Measurements from ENCODE around the gene CENPP. TPM values are rescaled to one million over a fixed set of nuclear protein-coding genes. Genes with fewer than 3 reads are reported as not detected.

The CENPP gene
- polyA plus RNA-seq, 4 donors, result 0.22 to 3.5 (median 2.0) TPM

DNA sequence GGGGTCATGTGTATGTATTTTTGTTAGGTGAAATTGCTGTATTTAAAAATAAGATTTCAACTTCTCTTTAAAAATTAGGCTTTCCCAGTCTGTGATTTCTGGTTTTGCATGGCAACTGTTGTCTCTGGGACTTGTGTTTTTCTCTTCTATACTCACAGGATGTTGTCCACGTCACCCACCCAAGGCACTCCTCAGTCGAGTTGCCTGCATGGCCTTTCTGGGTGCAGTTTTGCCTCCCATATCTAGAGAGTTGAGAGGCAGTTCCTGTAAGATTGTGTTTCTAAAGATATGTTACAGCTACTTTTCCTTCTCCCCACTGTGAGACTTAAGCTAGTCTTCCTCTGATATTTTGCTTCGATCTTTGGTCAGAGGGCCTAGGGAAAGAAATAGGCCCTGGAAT is 158.8 kb downstream of the CENPP start:
- DNase-seq (no peak), FAIRE-seq (no peak)
- Histone ChIP-seq H3K27ac (ENCODE audit: low read depth in 1 of 3, low read length in 2 of 3) (no peak overlapping the region), H3K9me3 (ENCODE audit: control insufficient read depth in 2 of 2, insufficient read depth in 1 of 2, low read depth in 1 of 2, low read length in 1 of 2) (no peaks in the 10 kb centered on the region), H3K4me3 (ENCODE audit: low read depth in 1 of 3, low read length in 3 of 3) (no peak overlapping the region), H3K27me3 (ENCODE audit: control insufficient read depth in 3 of 3, insufficient read depth in 3 of 3, low read length in 3 of 3) (no peaks in the 10 kb centered on the region), H3K4me1 (ENCODE audit: control insufficient read depth in 3 of 3, insufficient read depth in 2 of 3, low read depth in 1 of 3, low read length in 2 of 3) (peaks cover 0 to 5% (median 0%) of the 10 kb centered on the region in 3 donors), H3K36me3 (ENCODE audit: control insufficient read depth in 3 of 3, insufficient read depth in 2 of 3, low read depth in 1 of 3, low read length in 3 of 3) (no peaks in the 10 kb centered on the region)
- WGBS, 3 donors, result 84 to 93% (median 90%) methylated on average over 3 of the region's 3 CpGs

DNA sequence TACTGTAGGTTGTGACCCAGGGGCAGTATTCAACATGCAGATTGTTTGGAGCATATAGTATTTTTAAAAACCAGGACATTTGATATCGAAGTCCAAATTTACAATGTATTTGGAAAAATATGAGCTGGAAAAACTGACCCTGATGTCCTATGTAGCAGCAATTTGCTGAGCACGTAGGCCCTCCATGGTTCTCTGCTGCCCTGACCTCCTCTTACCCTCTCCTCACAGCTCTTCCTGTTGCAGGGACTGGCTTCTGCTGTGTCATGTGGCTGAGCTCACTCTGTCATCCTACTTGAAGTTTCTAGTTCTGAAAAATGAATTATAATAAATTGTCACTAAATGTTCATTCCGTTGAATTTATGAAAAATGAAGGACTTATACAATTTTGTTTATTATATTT is 160.6 kb downstream of the CENPP start:
- FAIRE-seq (no peak), DNase-seq (no peak)
- Histone ChIP-seq H3K36me3 (ENCODE audit: control insufficient read depth in 3 of 3, insufficient read depth in 2 of 3, low read depth in 1 of 3, low read length in 3 of 3) (no peaks in the 10 kb centered on the region), H3K9me3 (ENCODE audit: control insufficient read depth in 2 of 2, insufficient read depth in 1 of 2, low read depth in 1 of 2, low read length in 1 of 2) (no peaks in the 10 kb centered on the region), H3K27ac (ENCODE audit: low read depth in 1 of 3, low read length in 2 of 3) (no peak overlapping the region), H3K27me3 (ENCODE audit: control insufficient read depth in 3 of 3, insufficient read depth in 3 of 3, low read length in 3 of 3) (no peaks in the 10 kb centered on the region), H3K4me1 (ENCODE audit: control insufficient read depth in 3 of 3, insufficient read depth in 2 of 3, low read depth in 1 of 3, low read length in 2 of 3) (peaks cover 0 to 5% (median 0%) of the 10 kb centered on the region in 3 donors), H3K4me3 (ENCODE audit: low read depth in 1 of 3, low read length in 3 of 3) (no peak overlapping the region)
- WGBS, 3 donors, result 80 to 92% (median 87%) methylated on average over 3 of the region's 3 CpGs

DNA sequence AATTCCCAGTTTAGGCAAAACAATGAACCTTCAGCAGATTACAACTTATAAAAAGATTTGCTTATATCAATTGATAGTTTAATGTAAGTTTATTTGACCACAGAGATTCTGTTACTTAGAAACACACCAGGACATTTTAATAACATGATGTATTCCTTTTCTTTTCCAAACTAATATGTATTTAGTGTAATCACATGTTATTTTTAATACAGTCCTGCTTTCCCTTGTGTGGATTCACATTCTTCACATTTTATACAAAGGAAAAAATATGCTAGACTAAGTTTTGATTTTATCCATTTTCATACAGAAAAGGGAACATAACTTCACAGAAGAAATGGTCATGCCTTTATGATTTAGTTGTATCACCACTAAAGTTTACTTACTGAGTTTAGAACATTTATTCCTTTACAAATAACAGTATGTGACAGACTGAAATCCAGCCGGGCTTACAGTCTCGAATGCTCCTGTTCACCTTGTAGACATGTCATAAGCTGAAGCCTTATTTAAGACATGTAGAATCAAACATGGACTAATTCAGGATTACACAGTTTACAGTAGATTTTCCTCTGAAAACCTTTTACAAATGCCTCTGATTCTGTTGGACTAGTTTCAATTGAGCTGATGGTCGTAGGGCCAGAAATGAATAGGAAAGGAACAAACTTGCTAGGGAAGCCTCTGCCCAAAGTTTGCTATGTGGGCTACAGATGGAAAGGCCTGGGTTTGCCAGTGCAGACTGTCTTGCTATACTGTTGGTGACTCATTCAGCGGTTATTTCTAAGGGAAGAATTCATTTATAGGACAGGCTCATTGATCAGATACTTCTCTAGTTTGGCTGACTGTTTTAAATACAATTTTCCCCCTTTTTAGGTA is 163.2 kb downstream of the CENPP start:
- no peak for DNase-seq

DNA sequence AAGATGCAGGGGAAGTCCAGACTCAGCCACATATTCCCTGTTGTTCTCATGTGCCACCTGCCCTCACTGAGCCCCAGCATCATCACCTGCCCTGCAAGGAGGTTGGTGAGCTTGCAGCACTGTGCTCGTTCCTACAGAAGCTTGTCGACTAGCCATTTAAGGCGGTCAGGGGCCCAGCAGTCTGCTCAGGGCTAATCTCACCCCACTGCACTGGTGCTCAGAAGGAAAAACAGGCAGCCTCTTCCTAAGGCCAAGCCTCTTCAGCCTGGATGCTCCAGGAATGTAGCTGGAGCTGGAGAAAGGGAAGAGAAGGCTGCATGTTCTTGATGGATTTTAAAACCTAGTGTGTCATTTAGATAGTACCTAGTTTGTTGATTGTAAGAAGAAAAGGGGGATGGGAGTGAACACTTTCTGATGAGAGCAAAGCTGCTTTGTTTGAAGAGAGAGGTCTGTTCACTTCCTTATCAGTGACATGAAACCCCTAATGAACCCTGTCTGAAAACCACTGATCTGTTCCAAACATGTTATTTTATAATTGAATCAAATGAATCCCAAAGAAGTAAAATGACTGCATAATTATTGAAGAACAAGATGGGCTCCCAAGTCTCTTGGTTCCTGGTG is 167.1 kb downstream of the CENPP start:
- DNase-seq (no peak), FAIRE-seq (no peak)
- WGBS, 3 donors, result 66 to 98% (median 91%) methylated on average over 3 of the region's 3 CpGs
- H3K9me3 ChIP-seq (ENCODE audit: control insufficient read depth in 2 of 2, insufficient read depth in 1 of 2, low read depth in 1 of 2, low read length in 1 of 2), result no peaks in the 10 kb centered on the region
- H3K36me3 ChIP-seq (ENCODE audit: control insufficient read depth in 3 of 3, insufficient read depth in 2 of 3, low read depth in 1 of 3, low read length in 3 of 3), result no peaks in the 10 kb centered on the region
- peak overlapping the region in 1 of 3 donors; percentile 38 for H3K27ac ChIP-seq (ENCODE audit: low read depth in 1 of 3, low read length in 2 of 3)
- H3K4me1 ChIP-seq (ENCODE audit: control insufficient read depth in 3 of 3, insufficient read depth in 2 of 3, low read depth in 1 of 3, low read length in 2 of 3), result peaks cover 0 to 3% (median 0%) of the 10 kb centered on the region in 3 donors
- no peaks in the 10 kb centered on the region for H3K27me3 ChIP-seq (ENCODE audit: control insufficient read depth in 3 of 3, insufficient read depth in 3 of 3, low read length in 3 of 3)
- H3K4me3 ChIP-seq (ENCODE audit: low read depth in 1 of 3, low read length in 3 of 3), result no peak overlapping the region

More for the DNA sequence above, 163.2 kb downstream of the CENPP start:
- no peaks in the 10 kb centered on the region for H3K36me3 ChIP-seq (ENCODE audit: control insufficient read depth in 3 of 3, insufficient read depth in 2 of 3, low read depth in 1 of 3, low read length in 3 of 3)
- no peak overlapping the region for H3K4me3 ChIP-seq (ENCODE audit: low read depth in 1 of 3, low read length in 3 of 3)
- peaks cover 0 to 3% (median 0%) of the 10 kb centered on the region in 3 donors for H3K4me1 ChIP-seq (ENCODE audit: control insufficient read depth in 3 of 3, insufficient read depth in 2 of 3, low read depth in 1 of 3, low read length in 2 of 3)
- H3K27me3 ChIP-seq (ENCODE audit: control insufficient read depth in 3 of 3, insufficient read depth in 3 of 3, low read length in 3 of 3), result no peaks in the 10 kb centered on the region
- peak overlapping the region in 1 of 3 donors; percentile 40 for H3K27ac ChIP-seq (ENCODE audit: low read depth in 1 of 3, low read length in 2 of 3)
- no peak for FAIRE-seq
- 75 to 87% (median 82%) methylated on average over 4 of the region's 4 CpGs for WGBS, 3 donors
- no peaks in the 10 kb centered on the region for H3K9me3 ChIP-seq (ENCODE audit: control insufficient read depth in 2 of 2, insufficient read depth in 1 of 2, low read depth in 1 of 2, low read length in 1 of 2)

DNA sequence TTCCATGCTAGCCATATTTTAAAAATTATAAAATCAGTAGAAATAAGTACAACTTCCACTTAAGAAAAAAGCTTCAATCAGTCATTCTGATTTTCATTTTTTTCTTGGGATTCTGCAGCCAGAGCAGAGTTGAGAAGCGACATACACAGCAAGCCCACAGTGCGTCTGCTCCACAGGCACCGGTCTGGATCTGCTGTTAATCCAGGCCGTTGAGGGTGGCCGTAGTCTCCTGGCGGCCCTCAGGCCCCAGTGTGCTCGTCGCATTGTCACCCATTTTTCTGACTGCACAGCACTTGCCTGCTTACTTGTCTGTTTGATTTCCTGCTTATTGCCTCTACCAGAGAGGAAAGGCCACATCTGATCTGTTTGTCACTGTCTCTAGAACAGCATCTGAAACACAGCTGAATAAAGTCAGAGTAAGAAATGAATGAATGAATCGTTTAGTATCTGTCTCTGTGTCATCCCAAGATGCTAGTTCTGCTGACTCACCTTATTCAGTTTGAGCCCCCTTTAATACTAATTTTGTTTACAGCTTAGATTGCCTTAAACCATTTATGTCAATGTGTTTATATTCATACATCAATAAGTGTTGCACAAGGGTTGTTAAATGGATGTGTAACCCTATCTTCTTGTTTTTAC is 168.1 kb downstream of the CENPP start:
- no peaks in the 10 kb centered on the region for H3K36me3 ChIP-seq (ENCODE audit: control insufficient read depth in 3 of 3, insufficient read depth in 2 of 3, low read depth in 1 of 3, low read length in 3 of 3)
- H3K4me3 ChIP-seq (ENCODE audit: low read depth in 1 of 3, low read length in 3 of 3), result no peak overlapping the region
- FAIRE-seq (no peak), DNase-seq (no peak)
- WGBS, 3 donors, result 79 to 95% (median 94%) methylated on average over 9 of the region's 9 CpGs
- no peaks in the 10 kb centered on the region for H3K27me3 ChIP-seq (ENCODE audit: control insufficient read depth in 3 of 3, insufficient read depth in 3 of 3, low read length in 3 of 3)
- peak overlapping the region in 1 of 3 donors; percentile 3 for H3K27ac ChIP-seq (ENCODE audit: low read depth in 1 of 3, low read length in 2 of 3)
- H3K9me3 ChIP-seq (ENCODE audit: control insufficient read depth in 2 of 2, insufficient read depth in 1 of 2, low read depth in 1 of 2, low read length in 1 of 2), result no peaks in the 10 kb centered on the region
- peaks cover 0 to 3% (median 0%) of the 10 kb centered on the region in 3 donors for H3K4me1 ChIP-seq (ENCODE audit: control insufficient read depth in 3 of 3, insufficient read depth in 2 of 3, low read depth in 1 of 3, low read length in 2 of 3)

DNA sequence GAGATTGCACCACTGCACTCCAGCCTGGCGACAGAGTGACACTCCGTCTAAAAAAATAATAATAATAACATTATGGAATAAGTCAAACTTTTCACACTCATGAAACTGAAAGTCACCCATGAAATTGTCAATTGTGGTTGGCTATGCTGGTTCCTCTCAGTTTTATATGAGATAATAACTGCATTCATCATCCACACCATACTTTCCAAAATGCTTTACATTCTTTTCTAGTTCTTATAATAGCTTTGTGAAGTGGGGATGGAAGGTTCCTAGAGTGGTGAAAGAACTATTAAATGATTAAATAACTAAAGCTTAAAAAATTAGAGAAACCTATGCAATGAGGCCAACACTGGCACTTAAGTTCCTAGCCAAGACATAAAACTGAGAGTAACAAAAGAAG is 169.1 kb downstream of the CENPP start:
- H3K27ac ChIP-seq (ENCODE audit: low read depth in 1 of 3, low read length in 2 of 3), result no peak overlapping the region
- WGBS, 3 donors, result 79 to 95% (median 83%) methylated on average over 2 of the region's 2 CpGs

DNA sequence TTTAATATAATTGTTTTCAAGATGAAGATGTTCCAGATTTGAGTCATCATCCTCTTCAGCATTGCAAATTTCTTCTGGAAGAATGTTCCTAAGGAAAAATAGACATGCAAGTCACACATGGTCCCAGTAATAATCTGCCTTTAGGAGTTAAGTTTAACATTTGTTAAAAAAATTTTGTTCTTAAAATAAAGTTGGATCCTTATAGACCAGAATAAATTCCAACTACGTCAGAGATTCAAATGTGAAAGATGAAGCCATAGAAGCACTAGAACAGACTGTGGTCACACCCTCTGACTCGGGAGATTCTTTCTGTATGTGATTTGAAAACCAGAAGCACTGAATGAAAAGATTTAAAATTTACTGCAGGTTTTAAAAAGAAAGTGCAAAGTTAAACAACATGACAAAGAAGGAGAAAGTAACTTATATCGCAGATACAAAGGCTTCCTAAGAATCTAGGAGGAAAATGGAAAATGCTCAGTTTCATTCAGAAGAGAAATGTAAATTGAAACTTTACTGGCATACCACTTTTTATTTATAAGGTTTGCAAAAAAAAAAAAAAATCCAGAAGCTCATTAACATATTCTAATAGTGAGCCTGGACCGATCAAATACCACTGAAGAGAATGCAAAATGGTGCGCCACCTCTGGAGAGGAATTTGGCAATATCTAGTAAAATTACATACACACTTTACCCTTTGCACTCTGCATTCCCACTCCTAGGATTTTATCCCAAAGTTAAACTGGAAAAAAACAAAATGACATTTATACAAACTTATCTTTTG is 170.8 kb downstream of the CENPP start:
- no peaks in the 10 kb centered on the region for H3K9me3 ChIP-seq (ENCODE audit: control insufficient read depth in 2 of 2, insufficient read depth in 1 of 2, low read depth in 1 of 2, low read length in 1 of 2)
- H3K27ac ChIP-seq (ENCODE audit: low read depth in 1 of 3, low read length in 2 of 3), result no peak overlapping the region
- no peak overlapping the region for H3K4me3 ChIP-seq (ENCODE audit: low read depth in 1 of 3, low read length in 3 of 3)
- DNase-seq (no peak), FAIRE-seq (no peak)
- 70 to 93% (median 90%) methylated on average over 5 of the region's 5 CpGs for WGBS, 3 donors
- H3K36me3 ChIP-seq (ENCODE audit: control insufficient read depth in 3 of 3, insufficient read depth in 2 of 3, low read depth in 1 of 3, low read length in 3 of 3), result no peaks in the 10 kb centered on the region
- H3K4me1 ChIP-seq (ENCODE audit: control insufficient read depth in 3 of 3, insufficient read depth in 2 of 3, low read depth in 1 of 3, low read length in 2 of 3), result no peaks in the 10 kb centered on the region
- H3K27me3 ChIP-seq (ENCODE audit: control insufficient read depth in 3 of 3, insufficient read depth in 3 of 3, low read length in 3 of 3), result no peaks in the 10 kb centered on the region

More for the DNA sequence above, 169.1 kb downstream of the CENPP start:
- H3K4me1 ChIP-seq (ENCODE audit: control insufficient read depth in 3 of 3, insufficient read depth in 2 of 3, low read depth in 1 of 3, low read length in 2 of 3), result no peaks in the 10 kb centered on the region
- no peak overlapping the region for H3K4me3 ChIP-seq (ENCODE audit: low read depth in 1 of 3, low read length in 3 of 3)
- DNase-seq, result no peak
- H3K27me3 ChIP-seq (ENCODE audit: control insufficient read depth in 3 of 3, insufficient read depth in 3 of 3, low read length in 3 of 3), result no peaks in the 10 kb centered on the region
- no peaks in the 10 kb centered on the region for H3K9me3 ChIP-seq (ENCODE audit: control insufficient read depth in 2 of 2, insufficient read depth in 1 of 2, low read depth in 1 of 2, low read length in 1 of 2)
- no peaks in the 10 kb centered on the region for H3K36me3 ChIP-seq (ENCODE audit: control insufficient read depth in 3 of 3, insufficient read depth in 2 of 3, low read depth in 1 of 3, low read length in 3 of 3)
- FAIRE-seq, result no peak

DNA sequence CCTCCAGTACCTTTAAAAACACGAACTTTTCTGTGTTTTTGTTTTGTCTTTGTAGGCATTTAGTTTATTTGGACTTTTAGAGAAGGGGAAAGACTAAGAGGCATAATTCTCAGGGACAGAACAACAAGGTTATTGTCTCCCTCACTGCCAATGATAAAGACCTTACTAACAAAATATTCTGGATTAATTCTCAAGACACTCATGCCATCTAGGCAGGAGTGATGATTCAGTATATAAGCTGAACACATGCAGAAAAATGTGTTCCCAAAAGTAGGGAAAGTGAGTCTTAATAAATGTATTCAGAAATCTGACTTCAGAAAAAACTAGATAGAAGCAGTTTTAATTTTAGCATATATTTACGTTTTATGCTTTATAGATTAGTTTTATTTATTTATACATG is 173.9 kb downstream of the CENPP start:
- no peak overlapping the region for H3K4me3 ChIP-seq (ENCODE audit: low read depth in 1 of 3, low read length in 3 of 3)
- no peaks in the 10 kb centered on the region for H3K27me3 ChIP-seq (ENCODE audit: control insufficient read depth in 3 of 3, insufficient read depth in 3 of 3, low read length in 3 of 3)
- H3K4me1 ChIP-seq (ENCODE audit: control insufficient read depth in 3 of 3, insufficient read depth in 2 of 3, low read depth in 1 of 3, low read length in 2 of 3), result no peaks in the 10 kb centered on the region
- no peak overlapping the region for H3K27ac ChIP-seq (ENCODE audit: low read depth in 1 of 3, low read length in 2 of 3)
- no peaks in the 10 kb centered on the region for H3K36me3 ChIP-seq (ENCODE audit: control insufficient read depth in 3 of 3, insufficient read depth in 2 of 3, low read depth in 1 of 3, low read length in 3 of 3)
- DNase-seq (no peak), FAIRE-seq (no peak)
- no peaks in the 10 kb centered on the region for H3K9me3 ChIP-seq (ENCODE audit: control insufficient read depth in 2 of 2, insufficient read depth in 1 of 2, low read depth in 1 of 2, low read length in 1 of 2)
- 40 to 78% (median 65%) methylated on average over 2 of the region's 2 CpGs for WGBS, 3 donors

Data from small intestine (tissue), 7 donors.